ENCODE data around the gene ZBTB2.

GRCh38 chr6:151440498-151440897 lies 49.1 kb upstream of the ZBTB2 start:
- no peak for TF ChIP-seq POLR2A (IDR thresholded peaks at IDR 0.05; ENCODE audit: low read length)
- TF ChIP-seq GATA1 (IDR thresholded peaks at IDR 0.05; ENCODE audit: low read depth, low read length): no peak
